Spleen (tissue), 7 donors: ENCODE results near the gene CACNA1A.

Source experiments
- CTCF ChIP-seq, 11 experiments: fragments of 200-600 bp in 7 of 11; fragments of 450-650 bp in 4 of 11; sonication (generic) in 4 of 11; IDR thresholded peaks in 8 of 11; conservative IDR thresholded peaks in 3 of 11; 1 replicate in 7 of 11; 2 replicates in 4 of 11; pipeline versions ENCODE4 v1.4.0 to v1.8.0; 2016 to 2021; ENCODE audit warnings: antibody characterized with exemption in 11 of 11, inconsistent platforms in 4 of 11, mild to moderate bottlenecking in 1 of 11
- POLR2A ChIP-seq, 3 donors: fragments of 450-650 bp; IDR thresholded peaks; one replicate each; pipeline ENCODE4 v1.5.1; 2017; ENCODE audit warnings: antibody characterized with exemption in 3 of 3, mild to moderate bottlenecking in 1 of 3
- donor health status: DM: no; HTN: no; CAD: no; lungs with moderate emphysema.
- donor health status: DM: no; HTN: no; CAD: no.
- donor health status: DM: no; HTN: no; CAD: no.

GRCh38 chr19:13289295-13289694 lies 217.0 kb downstream of the CACNA1A start:
- no peak for TF ChIP-seq POLR2A (IDR thresholded peaks at IDR 0.05)
- TF ChIP-seq CTCF (IDR thresholded peaks at IDR 0.05 in 8 of 11, conservative IDR thresholded peaks at IDR 0.05 in 3 of 11) = no peak
